Prostate gland (tissue), 2 donors: Measurements from ENCODE around the gene ACOXL.

Experiments
- POLR2A ChIP-seq: fragments of 450-650 bp; IDR thresholded peaks from one replicate; pipeline ENCODE4 v1.6.1; 2016; ENCODE audit warnings: antibody characterized with exemption, mild to moderate bottlenecking
- TF ChIP-seq, protein P1 (sequence below), 4 experiments: fragments of 200-600 bp in 2 of 4; fragments of 450-650 bp in 2 of 4; sonication (generic) in 2 of 4; IDR thresholded peaks; 1 replicate in 3 of 4; 2 replicates in 1 of 4; pipeline ENCODE4 v1.5.1; 2016 to 2019; ENCODE audit warnings: antibody characterized with exemption in 4 of 4, mild to moderate bottlenecking in 2 of 4, moderate library complexity in 2 of 4

DNA sequence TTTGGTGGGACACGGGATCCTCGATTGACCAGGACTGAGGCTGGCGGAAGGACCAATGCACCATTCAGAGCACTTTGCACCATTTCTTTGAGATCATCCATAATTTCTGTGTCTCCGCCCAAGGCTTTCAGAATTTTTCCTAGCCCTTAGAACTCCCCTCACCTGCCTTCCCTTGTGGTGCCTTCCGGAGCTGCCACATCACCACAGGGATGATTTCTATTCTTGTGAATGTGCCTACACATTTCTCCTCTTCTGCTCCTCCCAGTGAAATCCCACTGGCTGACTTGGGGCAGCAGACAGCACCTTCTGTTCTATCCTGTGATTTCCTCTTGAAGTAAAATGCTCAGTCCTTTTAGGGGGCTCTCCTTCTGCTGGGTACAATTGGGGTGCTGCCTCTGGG lies 11.2 kb downstream of the ACOXL start:
- no peak for TF ChIP-seq POLR2A
- TF ChIP-seq, protein P1, sequence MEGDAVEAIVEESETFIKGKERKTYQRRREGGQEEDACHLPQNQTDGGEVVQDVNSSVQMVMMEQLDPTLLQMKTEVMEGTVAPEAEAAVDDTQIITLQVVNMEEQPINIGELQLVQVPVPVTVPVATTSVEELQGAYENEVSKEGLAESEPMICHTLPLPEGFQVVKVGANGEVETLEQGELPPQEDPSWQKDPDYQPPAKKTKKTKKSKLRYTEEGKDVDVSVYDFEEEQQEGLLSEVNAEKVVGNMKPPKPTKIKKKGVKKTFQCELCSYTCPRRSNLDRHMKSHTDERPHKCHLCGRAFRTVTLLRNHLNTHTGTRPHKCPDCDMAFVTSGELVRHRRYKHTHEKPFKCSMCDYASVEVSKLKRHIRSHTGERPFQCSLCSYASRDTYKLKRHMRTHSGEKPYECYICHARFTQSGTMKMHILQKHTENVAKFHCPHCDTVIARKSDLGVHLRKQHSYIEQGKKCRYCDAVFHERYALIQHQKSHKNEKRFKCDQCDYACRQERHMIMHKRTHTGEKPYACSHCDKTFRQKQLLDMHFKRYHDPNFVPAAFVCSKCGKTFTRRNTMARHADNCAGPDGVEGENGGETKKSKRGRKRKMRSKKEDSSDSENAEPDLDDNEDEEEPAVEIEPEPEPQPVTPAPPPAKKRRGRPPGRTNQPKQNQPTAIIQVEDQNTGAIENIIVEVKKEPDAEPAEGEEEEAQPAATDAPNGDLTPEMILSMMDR (IDR thresholded peaks at IDR 0.05): no peak
